ENCODE data around the gene PCDHB16.
"Not testable (repeated sequence)": the region's sequence is repeated elsewhere in the genome, so short reads cannot be mapped to it uniquely, and the experiment has no call there.

The PCDHB16 gene

DNA sequence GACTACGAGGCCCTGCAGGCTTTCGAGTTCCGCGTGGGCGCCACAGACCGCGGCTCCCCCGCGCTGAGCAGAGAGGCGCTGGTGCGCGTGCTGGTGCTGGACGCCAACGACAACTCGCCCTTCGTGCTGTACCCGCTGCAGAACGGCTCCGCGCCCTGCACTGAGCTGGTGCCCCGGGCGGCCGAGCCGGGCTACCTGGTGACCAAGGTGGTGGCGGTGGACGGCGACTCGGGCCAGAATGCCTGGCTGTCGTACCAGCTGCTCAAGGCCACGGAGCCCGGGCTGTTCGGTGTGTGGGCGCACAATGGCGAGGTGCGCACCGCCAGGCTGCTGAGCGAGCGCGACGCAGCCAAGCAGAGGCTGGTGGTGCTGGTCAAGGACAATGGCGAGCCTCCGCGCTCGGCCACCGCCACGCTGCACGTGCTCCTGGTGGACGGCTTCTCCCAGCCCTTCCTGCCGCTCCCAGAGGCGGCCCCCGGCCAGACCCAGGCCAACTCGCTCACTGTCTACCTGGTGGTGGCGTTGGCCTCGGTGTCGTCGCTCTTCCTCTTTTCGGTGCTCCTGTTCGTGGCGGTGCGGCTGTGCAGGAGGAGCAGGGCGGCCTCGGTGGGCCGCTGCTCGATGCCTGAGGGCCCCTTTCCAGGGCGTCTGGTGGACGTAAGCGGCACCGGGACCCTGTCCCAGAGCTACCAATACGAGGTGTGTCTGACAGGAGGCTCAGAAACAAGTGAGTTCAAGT is 2.1 kb downstream of the PCDHB16 start:
- DNase-seq, result not testable (repeated sequence)

DNA sequence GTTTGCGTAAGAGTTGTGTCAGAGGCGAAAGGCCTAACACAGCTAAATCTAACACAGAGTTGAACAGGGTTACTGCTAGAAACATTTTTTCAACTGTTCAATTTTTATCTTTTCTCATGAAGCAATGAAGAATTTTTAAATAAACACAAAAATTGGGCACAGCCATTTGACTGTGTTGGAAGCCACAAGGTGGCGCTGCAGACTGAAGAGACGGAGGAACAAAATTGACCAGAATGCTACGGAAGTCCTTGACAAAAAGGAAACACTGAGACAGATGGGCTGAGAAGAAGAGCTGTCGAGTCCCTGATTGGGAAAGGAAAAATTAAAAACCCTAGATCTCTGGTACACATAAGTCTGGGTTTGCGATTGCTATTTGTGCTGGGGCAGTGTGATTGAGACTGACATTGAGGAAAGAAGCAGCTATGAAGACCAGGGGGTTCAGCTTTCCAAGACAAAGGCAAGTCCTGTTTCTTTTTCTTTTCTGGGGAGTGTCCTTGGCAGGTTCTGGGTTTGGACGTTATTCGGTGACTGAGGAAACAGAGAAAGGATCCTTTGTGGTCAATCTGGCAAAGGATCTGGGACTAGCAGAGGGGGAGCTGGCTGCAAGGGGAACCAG is 4.8 kb downstream of the PCDHB16 start, which contains the start of gene PCDHB9:
PCDHB9 (plus strand) TSS at position 265 of the 616 bp plus-strand sequence; CDS start at position 423, 158 bp downstream.
- peak; percentile 63 for DNase-seq

DNA sequence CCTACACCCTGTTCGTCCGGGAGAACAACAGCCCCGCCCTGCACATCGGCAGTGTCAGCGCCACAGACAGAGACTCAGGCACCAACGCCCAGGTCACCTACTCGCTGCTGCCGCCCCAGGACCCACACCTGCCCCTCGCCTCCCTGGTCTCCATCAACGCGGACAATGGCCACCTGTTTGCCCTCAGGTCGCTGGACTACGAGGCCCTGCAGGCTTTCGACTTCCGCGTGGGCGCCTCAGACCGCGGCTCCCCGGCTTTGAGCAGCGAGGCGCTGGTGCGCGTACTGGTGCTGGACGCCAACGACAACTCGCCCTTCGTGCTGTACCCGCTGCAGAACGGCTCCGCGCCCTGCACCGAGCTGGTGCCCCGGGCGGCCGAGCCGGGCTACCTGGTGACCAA is 6.5 kb downstream of the PCDHB16 start:
- DNase-seq, result not testable (repeated sequence)

DNA sequence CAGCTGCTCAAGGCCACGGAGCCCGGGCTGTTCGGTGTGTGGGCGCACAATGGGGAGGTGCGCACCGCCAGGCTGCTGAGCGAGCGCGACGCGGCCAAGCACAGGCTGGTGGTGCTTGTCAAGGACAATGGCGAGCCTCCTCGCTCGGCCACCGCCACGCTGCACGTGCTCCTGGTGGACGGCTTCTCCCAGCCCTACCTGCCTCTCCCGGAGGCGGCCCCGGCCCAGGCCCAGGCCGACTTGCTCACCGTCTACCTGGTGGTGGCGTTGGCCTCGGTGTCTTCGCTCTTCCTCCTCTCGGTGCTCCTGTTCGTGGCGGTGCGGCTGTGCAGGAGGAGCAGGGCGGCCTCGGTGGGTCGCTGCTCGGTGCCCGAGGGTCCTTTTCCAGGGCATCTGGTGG is 6.9 kb downstream of the PCDHB16 start:
- DNase-seq, result not testable (repeated sequence)

DNA sequence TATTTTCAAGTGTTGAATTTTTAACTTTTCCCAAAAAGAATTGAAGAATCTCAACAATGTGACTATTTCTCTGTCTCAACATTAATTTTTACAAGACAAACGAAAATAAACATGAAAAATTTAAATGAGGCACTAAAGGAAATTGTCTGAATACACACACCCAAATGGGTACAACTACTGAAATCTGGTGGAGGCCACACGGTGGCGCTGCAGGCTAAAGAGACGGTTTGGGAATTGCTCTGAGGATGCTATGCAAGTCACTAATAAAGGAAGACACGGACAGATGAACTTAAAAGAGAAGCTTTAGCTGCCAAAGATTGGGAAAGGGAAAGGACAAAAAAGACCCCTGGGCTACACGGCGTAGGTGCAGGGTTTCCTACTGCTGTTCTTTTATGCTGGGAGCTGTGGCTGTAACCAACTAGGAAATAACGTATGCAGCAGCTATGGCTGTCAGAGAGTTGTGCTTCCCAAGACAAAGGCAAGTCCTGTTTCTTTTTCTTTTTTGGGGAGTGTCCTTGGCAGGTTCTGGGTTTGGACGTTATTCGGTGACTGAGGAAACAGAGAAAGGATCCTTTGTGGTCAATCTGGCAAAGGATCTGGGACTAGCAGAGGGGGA is 10.0 kb downstream of the PCDHB16 start, which contains the start of gene PCDHB10:
PCDHB10 (plus strand) TSS at position 244 of the 616 bp plus-strand sequence; CDS start at position 444, 200 bp downstream.
- peak; percentile 53 for DNase-seq

DNA sequence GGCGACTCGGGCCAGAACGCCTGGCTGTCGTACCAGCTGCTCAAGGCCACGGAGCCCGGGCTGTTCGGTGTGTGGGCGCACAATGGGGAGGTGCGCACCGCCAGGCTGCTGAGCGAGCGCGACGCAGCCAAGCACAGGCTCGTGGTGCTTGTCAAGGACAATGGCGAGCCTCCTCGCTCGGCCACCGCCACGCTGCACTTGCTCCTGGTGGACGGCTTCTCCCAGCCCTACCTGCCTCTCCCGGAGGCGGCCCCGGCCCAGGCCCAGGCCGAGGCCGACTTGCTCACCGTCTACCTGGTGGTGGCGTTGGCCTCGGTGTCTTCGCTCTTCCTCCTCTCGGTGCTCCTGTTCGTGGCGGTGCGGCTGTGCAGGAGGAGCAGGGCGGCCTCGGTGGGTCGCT is 12.1 kb downstream of the PCDHB16 start:
- DNase-seq, result not testable (repeated sequence)

DNA sequence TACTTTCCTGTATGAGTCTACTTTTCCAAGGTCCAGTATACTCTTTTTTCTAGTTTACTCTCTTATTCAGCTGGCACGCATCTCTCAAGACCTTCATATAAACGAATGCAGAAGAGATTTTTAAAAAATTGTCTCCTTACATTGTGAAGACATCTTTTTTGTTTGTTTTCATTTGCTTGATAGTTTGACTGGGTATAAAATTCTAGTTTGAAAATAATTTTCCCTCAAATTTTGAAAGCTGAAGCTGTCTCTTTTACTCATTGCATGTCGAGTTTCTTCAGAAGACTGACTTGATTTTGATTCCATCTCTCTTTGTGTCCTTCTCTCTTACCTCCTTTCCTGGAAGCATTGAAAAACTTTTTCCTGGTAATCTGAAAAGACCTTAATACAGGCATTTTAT is 14.2 kb downstream of the PCDHB16 start:
- DNase-seq, result no peak

DNA sequence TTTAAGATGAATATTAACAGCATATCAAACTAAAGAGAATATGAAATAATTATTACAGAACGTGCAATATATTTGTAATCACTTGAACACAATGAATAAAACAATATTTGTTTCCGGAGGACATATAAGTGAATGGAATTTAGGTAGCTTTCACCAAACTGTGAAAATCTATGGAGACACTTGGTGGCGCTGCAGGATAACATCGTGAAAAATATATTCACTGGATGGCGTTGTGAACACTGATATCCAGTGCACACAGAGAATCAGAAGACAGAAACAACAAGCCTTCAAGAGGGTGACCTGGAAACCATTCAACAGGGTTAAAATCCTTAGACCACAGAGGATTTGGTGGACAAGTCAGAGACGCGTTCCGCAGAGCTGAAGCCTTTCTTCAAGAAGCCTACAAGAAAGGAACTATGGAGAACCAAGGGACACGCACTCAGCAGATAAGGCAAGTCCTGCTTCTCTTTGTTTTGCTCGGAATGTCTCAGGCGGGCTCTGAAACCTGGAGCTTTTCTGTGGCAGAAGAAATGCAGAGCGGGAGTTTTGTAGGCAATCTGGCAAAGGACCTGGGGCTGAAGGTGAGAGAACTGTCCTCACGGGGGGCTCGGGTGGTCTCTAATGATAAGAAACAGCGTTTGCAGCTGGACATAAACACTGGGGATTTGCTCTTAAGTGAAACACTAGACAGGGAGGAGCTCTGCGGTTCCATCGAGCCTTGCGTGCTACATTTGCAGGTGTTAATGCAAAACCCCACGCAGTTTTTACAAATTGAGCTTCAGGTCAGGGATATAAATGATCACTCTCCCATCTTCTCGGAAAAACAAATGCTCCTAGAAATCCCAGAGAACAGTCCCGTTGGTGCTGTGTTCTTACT is 17.4 kb downstream of the PCDHB16 start, which contains the start of gene PCDHB11:
PCDHB11 (plus strand) TSS at position 269 of the 877 bp plus-strand sequence; CDS start at position 417, 148 bp downstream.
- DNase-seq, result peak; percentile 64

DNA sequence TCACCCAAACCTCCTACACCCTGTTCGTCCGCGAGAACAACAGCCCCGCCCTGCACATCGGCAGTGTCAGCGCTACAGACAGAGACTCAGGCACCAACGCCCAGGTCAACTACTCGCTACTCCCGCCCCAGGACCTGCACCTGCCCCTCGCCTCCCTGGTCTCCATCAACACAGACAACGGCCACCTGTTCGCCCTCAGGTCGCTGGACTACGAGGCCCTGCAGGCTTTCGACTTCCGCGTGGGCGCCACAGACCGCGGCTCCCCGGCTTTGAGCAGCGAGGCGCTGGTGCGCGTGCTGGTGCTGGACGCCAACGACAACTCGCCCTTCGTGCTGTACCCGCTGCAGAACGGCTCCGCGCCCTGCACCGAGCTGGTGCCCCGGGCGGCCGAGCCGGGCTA is 18.9 kb downstream of the PCDHB16 start:
- DNase-seq, result not testable (repeated sequence)

DNA sequence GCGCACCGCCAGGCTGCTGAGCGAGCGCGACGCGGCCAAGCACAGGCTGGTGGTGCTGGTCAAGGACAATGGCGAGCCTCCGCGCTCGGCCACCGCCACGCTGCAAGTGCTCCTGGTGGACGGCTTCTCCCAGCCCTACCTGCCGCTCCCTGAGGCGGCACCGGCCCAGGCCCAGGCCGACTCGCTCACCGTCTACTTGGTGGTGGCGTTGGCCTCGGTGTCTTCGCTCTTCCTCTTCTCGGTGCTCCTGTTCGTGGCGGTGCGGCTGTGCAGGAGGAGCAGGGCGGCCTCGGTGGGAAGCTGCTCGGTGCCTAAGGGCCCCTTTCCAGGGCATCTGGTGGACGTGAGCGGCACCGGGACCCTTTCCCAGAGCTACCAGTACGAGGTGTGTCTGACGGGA is 19.5 kb downstream of the PCDHB16 start:
- DNase-seq, result not testable (repeated sequence)

DNA sequence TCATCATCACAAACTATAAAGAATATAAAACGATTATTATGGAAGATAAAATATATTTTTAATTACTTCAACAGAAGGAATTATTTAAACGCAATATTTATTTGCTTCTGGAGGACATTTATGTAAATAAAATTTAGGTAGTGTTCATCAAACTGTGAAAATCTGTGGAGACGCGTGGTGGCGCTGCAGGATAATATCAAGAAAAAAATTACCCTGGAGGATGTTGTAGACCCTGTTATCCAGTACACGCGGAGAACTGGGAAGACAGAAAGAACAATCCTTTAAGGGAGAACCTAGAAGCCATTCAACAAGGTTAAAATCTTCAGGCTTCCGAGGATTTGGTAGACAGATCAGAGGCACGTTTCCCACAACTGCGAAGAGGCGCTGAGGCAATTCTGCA is 26.3 kb downstream of the PCDHB16 start, which contains the start of gene PCDHB12:
PCDHB12 (plus strand) TSS at position 242 of the 400 bp plus-strand sequence. CDS start 189 bp downstream, outside the sequence.
- DNase-seq, result peak; percentile 59

DNA sequence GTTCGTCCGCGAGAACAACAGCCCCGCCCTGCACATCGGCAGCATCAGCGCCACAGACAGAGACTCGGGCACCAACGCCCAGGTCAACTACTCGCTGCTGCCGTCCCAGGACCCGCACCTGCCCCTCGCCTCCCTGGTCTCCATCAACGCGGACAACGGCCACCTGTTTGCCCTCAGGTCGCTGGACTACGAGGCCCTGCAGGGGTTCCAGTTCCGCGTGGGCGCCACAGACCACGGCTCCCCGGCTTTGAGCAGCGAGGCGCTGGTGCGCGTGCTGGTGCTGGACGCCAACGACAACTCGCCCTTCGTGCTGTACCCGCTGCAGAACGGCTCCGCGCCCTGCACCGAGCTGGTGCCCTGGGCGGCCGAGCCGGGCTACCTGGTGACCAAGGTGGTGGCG is 28.1 kb downstream of the PCDHB16 start:
- not testable (repeated sequence) for DNase-seq

DNA sequence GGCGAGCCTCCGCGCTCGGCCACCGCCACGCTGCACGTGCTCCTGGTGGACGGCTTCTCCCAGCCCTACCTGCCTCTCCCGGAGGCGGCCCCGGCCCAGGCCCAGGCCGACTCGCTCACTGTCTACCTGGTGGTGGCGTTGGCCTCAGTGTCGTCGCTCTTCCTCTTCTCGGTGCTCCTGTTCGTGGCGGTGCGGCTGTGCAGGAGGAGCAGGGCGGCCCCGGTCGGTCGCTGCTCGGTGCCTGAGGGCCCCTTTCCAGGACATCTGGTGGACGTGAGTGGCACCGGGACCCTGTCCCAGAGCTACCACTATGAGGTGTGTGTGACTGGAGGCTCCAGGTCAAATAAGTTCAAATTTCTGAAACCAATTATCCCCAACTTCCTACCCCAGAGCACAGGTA is 28.7 kb downstream of the PCDHB16 start:
- DNase-seq, result not testable (repeated sequence)

DNA sequence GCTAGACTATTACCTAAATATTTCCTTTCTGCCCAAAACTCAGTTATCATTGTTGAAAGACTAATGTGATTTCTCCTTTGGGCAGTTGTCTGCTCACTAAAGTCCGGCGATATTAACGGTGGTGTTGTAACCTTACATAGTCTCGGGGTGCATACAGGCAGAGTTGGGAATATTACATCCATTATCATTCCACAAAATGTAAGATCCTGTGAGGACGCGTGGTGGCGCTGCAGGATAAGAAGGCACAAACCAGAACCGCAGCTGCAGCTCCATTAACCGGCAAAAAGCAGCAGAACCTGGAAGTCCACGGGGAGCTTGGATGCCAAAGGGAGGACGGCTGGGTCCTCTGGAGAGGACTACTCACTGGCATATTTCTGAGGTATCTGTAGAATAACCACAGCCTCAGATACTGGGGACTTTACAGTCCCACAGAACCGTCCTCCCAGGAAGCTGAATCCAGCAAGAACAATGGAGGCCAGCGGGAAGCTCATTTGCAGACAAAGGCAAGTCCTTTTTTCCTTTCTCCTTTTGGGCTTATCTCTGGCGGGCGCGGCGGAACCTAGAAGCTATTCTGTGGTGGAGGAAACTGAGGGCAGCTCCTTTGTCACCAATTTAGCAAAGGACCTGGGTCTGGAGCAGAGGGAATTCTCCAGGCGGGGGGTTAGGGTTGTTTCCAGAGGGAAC is 31.6 kb downstream of the PCDHB16 start, which contains the start of gene PCDHB13:
PCDHB13 (plus strand) TSS at position 264 of the 684 bp plus-strand sequence; CDS start at position 469, 205 bp downstream.
- peak; percentile 2 for DNase-seq

DNA sequence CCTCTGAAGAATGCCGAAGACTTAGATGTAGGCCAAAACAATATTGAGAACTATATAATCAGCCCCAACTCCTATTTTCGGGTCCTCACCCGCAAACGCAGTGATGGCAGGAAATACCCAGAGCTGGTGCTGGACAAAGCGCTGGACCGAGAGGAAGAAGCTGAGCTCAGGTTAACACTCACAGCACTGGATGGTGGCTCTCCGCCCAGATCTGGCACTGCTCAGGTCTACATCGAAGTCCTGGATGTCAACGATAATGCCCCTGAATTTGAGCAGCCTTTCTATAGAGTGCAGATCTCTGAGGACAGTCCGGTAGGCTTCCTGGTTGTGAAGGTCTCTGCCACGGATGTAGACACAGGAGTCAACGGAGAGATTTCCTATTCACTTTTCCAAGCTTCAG is 32.4 kb downstream of the PCDHB16 start:
- not testable (repeated sequence) for DNase-seq

DNA sequence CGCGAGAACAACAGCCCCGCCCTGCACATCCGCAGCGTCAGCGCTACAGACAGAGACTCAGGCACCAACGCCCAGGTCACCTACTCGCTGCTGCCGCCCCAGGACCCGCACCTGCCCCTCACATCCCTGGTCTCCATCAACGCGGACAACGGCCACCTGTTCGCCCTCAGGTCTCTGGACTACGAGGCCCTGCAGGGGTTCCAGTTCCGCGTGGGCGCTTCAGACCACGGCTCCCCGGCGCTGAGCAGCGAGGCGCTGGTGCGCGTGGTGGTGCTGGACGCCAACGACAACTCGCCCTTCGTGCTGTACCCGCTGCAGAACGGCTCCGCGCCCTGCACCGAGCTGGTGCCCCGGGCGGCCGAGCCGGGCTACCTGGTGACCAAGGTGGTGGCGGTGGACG is 33.3 kb downstream of the PCDHB16 start:
- DNase-seq, result not testable (repeated sequence)

DNA sequence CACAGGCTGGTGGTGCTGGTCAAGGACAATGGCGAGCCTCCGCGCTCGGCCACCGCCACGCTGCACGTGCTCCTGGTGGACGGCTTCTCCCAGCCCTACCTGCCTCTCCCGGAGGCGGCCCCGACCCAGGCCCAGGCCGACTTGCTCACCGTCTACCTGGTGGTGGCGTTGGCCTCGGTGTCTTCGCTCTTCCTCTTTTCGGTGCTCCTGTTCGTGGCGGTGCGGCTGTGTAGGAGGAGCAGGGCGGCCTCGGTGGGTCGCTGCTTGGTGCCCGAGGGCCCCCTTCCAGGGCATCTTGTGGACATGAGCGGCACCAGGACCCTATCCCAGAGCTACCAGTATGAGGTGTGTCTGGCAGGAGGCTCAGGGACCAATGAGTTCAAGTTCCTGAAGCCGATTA is 33.8 kb downstream of the PCDHB16 start:
- DNase-seq, result not testable (repeated sequence)

DNA sequence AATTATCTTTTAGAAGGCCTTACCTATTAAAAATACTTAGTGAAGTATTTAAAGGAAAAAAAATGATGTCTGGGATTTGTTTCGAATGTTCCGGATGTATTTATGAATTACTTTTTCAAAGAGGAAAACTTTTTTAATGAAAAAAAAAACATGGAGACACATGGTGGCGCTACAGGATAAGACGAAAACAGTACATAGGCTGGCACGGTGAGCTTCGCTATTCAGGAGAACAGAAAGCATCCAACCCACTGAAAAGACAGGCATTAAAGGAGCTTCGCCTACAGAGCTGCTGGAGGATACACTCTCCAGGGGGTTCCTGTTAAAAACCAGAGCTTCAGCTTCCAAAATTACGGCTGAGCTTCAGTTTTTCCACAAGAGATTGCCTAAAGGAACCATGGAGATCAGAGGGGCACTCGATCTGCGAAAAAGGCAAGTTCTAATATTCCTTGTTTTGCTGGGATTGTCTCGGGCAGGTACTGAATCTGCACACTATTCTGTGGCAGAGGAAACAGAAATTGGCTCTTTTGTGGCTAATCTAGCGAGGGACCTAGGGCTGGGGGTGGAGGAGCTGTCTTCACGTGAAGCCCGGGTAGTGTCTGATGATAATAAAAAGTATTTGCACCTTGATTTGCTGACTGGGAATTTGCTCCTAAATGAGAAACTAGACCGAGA is 41.1 kb downstream of the PCDHB16 start, which contains the start of gene PCDHB14:
PCDHB14 (plus strand) TSS at position 232 of the 672 bp plus-strand sequence; CDS start at position 395, 163 bp downstream.
- peak; percentile 44 for DNase-seq

DNA sequence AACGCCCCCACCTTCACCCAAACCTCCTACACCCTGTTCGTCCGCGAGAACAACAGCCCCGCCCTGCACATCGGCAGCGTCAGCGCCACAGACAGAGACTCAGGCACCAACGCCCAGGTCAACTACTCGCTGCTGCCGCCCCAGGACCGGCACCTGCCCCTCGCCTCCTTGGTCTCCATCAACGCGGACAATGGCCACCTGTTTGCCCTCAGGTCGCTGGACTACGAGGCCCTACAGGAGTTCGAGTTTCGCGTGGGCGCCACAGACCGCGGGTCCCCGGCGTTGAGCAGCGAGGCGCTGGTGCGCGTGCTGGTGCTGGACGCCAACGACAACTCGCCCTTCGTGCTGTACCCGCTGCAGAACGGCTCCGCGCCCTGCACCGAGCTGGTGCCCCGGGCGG is 42.7 kb downstream of the PCDHB16 start:
- not testable (repeated sequence) for DNase-seq

DNA sequence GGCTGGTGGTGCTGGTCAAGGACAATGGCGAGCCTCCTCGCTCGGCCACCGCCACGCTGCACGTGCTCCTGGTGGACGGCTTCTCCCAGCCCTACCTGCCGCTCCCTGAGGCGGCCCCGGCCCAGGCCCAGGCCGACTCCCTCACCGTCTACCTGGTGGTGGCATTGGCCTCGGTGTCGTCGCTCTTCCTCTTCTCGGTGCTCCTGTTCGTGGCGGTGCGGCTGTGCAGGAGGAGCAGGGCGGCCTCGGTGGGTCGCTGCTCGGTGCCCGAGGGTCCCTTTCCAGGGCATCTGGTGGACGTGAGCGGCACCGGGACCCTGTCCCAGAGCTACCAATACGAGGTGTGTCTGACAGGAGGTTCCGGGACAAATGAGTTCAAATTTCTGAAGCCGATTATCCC is 43.2 kb downstream of the PCDHB16 start:
- not testable (repeated sequence) for DNase-seq
